ENCODE results near the gene ST3GAL4.

Gene ST3GAL4

DNA sequence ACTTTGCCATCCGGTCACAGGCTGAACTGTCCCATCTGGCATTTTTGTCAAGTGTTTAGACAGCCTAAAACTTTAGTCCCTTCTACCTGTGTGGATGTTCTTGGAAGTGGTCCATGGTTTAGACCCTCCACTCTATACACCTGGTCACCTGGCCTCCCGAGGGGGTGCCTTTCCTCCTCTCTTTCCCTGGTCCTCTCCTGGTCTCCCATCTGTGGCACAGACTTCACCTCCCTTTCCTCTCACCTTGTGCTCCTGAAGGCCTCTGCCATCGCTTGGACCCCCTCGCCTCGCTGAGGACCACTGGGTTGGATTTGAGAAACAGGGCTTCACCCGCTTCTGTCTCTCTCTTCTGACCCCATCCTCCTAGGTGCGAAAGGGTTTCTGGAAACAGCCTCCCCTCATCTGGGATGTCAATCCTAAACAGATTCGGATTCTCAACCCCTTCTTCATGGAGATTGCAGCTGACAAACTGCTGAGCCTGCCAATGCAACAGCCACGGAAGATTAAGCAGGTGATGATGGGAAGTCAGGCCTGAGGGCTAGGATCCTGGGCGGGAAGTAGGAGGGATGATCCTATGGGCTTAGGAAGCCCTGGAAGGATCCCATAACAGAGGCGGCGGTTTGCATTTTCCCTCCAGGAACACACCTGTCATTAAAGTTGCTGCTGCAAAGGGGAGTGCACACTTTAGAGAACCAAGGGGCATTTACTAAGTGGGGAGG is 53.6 kb downstream of the ST3GAL4 start:
- no peak for DNase-seq (ENCODE audit: low read depth)

DNA sequence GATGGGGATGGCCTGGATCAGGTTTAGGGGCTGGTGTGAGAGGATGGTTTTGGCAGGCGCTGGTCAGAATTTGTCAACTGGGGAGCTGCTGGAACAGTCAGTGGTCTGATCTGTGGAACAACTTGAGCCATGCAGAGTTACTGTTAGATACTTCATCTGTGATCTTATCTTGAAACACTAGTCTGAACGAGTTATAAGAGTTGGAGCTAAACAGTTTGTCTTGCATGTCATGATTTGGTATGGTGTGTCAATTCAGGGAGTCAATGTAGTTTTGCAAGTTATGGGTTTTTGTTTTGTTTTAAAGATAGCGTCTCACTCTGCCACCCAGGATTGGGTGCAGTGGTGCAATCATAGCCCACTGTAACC is 54.1 kb downstream of the ST3GAL4 start:
- DNase-seq (ENCODE audit: low read depth), result no peak

DNA sequence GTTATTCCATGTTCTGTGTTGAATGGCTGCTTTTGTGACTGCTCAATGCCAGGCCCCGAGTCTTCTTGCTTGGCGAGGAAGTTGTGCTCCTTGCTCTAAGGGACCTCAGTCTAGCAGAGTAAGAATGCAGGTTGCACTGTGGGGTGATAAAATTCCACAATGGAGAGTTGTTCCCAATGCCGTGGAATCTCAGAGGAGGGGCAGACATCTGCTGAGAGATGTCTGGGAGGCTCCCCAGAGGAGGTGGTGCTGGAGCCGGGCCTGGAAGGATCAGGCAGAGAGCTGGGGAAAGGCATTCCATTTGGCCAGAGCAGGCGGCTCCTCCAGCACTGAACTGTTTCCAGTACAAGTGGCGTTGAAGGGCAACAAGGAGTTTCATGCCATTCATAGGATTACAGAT is 55.2 kb downstream of the ST3GAL4 start:
- DNase-seq (ENCODE audit: low read depth), result no peak

DNA sequence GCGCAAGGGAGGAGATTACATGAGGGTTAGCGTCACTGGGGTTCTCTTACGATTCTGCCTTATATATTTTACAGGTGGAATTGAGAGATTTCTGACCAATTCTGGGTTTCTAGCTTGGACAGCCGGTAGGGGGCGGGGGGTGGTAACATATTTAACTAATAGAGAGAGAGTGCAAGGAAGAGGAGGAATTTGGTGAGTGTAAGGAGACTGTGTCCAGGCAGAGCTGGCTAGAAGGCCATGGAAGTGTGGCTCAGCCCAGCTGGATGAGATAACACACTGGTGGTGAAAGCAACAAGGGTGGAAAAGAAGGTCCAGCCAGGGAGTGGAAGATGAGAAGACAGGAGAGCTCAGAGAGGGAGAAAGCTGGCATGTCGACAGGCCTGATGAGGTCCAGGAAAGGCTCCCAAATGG is 56.5 kb downstream of the ST3GAL4 start:
- DNase-seq (ENCODE audit: low read depth), result no peak

DNA sequence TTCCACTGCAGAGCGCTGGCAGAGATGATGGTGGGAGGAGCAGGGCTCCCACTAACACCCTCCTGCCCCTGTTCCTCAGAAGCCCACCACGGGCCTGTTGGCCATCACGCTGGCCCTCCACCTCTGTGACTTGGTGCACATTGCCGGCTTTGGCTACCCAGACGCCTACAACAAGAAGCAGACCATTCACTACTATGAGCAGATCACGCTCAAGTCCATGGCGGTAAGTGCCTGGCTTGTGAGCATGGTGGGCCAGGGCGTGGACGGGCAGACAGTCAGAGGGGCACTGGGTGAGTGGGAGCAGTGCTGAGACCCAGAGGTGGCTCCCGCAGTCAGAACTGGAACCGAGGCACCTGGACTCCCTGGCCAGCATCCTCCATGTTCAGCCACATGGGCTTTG is 57.9 kb downstream of the ST3GAL4 start:
- no peak for DNase-seq (ENCODE audit: low read depth)

DNA sequence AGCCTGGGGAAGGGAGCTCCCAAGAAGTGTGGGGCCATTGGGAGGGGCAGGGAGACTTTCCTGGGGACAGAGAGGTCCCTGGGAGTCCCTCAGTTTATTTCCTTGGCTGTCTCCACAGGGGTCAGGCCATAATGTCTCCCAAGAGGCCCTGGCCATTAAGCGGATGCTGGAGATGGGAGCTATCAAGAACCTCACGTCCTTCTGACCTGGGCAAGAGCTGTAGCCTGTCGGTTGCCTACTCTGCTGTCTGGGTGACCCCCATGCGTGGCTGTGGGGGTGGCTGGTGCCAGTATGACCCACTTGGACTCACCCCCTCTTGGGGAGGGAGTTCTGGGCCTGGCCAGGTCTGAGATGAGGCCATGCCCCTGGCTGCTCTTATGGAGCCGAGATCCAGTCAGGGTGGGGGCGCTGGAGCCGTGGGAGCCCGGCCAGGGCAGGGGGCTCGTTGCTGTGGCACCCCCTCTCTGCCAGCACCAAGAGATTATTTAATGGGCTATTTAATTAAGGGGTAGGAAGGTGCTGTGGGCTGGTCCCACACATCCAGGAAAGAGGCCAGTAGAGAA is 58.4 kb downstream of the ST3GAL4 start:
- DNase-seq (ENCODE audit: low read depth), result no peak

DNA sequence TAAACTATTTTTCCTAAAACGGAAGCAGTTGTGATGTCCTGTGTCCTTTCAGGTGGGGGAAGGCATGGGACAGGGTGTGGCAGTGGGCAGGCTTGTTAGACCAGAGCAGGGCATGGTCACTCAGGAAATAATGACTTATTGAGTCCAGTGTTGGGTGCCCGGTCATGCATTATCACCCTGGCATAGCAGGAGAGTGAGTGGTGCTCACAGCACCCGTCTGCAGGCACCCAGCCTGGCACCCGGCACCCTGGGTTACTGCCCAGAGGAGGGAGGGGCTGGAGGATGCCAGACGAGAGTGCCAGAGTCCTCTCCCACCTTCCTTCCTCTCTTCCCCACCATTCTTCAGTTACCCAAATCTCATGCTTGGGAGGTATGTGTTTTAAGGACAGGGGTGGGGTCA is 59.1 kb downstream of the ST3GAL4 start:
- no peak for DNase-seq (ENCODE audit: low read depth)

DNA sequence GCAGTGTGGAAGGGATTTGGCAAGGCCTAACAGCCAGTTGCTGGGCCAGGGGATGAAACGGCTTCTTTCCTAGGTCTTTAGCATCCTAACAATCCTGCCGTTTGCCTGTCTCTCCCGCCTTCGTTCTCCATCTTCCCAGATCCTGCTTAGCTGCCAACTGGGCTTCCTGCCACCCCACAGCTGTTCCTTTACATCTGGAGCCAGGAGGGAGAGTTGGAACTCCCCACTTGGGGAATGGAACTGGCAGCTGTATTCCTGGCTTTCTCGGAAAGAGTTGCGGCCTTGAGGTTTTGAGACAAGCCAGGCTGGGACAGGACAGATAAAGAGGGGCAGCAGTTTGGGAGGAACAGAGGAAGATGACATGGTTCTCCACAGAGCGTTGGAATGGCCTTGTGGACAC is 59.6 kb downstream of the ST3GAL4 start:
- no peak for DNase-seq (ENCODE audit: low read depth)

DNA sequence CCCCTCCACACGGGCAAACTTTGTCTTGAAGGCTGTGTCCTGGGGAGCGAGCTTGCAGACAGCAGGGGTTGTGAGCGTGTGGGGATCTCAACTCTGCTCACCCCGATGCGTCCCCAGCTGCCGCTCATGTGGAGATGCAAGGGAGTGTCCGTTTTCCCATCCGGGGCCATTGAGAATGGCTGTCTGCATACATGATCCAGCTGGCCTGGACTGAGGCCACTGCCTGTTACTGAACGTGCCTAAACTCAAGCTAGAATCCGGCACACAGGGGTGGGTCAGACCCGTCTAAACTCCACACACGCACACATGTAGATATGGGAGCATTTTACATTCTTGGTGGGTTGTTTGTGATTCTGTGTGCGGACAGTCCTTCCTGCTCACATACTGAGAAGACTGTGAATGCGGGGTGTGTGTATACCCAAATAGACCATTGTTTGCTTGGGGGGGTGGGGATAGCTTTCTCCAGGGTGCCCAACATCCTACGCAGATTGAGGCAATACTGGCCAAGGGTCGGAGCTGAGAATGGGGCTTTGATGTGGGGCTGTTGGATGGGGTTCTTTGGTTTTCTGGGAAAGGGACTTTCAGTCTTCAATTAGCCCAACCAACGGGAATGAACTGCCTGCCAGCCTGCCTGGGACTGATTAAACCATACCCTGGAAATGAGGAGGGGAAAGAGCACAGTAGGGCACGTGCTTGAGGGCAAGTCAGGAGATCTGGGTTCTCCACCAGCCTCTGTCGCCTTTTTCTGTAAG is 60.4 kb downstream of the ST3GAL4 start:
- no peak for DNase-seq (ENCODE audit: low read depth)

DNA sequence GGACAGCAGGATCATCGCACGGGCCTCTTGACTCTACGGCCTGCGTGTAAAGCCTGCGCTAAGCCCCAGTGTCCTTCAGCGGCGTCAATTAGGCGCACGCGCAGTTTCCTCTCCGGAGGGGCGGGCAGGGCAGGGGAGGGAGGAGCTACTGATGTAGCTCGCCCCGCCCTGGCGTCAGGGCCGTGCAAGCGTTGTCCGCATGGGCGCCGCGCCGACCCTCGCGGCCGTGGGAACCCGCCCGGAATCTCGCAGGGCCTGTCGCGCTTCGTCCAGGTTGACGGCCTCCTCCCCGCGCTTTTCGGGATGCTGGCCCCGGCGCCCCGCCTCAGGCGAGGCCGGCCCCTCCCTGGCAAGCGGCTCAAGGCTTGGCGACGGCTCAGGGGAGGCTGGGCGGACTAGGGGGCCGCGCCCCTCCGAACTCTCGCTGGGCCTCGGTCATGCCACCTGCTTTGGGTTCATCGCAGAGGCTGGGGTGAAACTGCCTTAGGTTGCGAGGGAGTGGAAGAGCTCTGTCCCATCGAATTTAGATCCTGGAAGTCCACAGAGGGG is 61.1 kb downstream of the ST3GAL4 start:
- DNase-seq (ENCODE audit: low read depth), result peak; percentile 51

DNA sequence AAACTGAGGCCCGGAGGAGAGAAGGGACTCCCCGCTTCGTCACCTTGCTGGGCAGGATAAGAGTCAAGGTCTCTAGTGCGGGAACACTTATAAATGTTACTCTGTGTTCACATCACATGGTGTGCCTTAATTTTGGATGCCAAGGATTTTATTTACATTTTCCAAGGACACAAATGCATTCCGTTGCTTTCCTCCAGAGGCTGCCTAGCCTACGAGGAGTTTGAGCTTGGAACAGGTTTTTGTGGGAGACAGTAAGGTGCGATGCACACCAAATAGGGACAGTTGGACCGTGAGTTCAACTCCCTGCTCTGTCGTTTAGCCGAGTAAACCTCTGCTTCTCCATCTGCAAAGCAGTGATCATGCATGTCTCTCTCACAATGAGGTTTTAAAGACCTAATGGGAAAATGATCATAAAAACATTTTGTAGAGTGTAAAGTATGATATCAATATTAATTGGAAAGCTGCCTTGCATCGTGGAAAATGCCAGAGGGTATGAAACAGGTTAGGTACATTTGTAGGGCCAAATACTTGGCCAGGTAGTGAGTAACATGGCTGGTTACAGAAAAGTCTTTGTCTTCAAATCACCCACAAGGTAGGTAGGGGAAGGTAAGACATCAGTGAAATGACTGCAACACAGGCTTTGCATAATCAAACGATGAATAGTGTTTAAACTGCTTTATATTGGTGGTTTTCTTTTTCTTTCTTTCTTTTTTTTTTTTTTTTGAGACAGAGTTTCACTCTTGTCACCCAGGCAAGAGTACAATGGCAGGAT is 61.8 kb downstream of the ST3GAL4 start:
- no peak for DNase-seq (ENCODE audit: low read depth)

DNA sequence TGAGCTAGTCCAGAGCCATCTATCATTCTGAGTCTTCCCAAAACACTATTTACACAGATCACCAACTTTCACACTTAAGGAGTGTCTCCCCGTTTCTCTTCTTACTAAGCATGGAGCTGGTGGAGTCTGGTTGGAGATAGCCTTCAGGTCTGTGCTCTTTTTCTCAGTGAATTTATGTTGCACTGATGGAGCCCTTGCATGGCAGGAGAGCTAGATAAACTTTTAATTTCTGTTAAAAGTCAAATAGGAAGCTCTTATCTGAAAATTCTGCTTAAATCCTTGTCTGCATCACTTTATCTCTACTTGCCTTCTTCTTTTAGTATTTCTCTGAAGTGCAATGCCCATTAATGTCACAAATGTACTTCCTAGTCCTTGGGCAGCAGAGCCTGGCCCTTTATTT is 63.4 kb downstream of the ST3GAL4 start:
- DNase-seq (ENCODE audit: low read depth), result no peak

DNA sequence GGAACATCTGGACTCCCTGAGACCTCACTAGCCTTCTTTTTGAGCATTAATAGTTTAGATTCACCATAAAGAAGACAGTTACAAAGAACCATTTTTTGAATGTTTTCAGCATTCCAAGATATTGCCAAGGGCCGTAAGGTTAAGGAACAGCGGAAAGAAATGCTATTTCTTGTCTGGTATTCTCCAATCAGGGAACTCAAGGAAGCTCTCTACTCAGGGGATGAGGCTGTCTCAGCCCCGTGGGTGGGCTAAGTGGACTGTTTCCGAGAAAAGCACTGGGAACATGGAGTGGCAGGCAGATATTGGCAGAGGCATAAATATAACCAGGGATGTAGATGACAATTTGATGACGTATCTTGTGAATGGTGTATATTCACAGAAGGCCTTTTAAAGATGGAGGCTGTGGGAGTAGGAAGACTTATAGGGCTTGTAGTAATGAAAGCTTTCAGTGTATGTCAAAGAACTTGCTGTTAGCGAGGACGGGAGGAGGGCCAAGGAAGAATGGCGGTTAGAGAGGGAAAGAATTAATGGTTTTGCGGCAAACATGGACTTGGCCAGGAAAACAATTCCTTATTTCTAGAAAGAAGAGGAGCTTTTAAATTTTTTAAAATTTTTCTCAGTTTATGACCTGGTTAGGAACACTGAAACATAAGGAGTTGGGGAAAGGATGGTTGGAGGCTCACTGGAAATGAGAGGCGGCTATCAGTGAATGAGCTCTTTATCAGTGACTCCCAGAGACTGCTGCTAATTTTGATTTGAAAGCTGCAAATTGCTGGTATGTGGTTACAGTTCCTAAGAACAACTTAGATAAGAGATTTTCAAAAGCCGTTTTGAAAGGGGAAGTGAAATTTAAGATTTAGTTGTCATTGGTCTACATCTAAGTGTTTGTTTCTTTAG is 64.6 kb downstream of the ST3GAL4 start:
- DNase-seq (ENCODE audit: low read depth), result no peak

DNA sequence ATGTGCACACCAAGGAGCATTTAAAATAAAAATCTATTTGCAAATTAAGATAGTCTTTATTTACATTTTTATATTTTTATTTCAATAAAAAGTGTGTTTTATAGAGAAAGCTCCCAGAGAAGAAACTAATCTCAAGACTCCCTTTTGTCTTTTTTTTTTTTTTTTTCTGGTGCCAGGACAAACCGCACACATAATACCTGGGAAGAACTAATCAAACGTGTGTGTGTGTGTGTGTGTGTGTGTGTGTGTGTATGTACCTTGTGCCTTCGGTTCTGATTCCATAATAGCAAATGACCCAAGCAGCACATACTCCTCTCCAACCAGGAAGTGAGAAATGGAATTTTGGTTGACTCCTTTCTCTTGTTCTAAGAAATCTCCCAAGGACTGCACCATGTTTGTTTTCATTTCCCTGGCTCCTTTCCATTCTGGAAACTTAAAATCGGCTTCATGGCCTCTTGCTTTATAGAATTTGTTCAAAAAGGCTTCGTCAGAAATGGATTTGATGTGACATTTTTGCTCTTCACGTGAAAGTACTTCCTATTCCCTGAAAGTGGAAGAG is 65.3 kb downstream of the ST3GAL4 start:
- no peak for DNase-seq (ENCODE audit: low read depth)

DNA sequence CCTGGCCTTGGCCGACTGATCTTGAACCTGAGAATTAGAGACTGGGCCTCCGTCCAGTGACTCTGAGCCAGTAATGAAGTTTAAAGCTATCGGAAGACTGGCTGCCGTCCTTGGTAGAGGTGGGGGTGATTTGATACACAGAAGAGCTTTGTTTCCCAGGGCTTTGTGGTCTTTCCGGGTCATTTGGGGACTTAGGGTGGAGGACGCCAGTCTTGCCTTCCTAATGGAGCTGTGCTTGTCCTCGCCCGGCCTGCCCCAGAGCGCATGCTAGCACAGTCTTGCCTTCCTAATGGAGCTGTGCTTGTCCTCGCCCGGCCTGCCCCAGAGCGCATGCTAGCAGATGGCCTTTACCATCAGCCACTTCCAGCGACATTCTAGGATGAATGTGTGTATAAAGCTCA is 65.8 kb downstream of the ST3GAL4 start:
- DNase-seq (ENCODE audit: low read depth), result no peak

DNA sequence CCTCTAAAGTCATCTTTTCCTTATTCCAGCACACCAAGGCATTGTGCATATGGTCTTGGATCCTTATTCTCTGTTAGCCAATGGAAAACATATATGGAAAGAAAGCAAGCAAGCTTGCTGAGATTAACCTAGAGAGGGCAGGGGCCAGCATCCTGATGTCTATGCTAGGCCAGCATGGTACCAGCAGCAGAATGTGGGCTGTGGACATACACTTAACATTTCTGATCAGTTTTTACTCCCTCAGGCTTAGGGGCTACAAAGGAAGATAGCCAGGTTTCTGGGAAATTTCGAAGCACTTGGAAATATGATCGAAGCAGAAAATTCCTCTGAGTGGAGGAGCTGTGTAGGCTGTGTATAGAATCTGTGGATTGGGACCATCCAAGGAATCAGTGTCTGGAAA is 67.0 kb downstream of the ST3GAL4 start:
- no peak for DNase-seq (ENCODE audit: low read depth)

DNA sequence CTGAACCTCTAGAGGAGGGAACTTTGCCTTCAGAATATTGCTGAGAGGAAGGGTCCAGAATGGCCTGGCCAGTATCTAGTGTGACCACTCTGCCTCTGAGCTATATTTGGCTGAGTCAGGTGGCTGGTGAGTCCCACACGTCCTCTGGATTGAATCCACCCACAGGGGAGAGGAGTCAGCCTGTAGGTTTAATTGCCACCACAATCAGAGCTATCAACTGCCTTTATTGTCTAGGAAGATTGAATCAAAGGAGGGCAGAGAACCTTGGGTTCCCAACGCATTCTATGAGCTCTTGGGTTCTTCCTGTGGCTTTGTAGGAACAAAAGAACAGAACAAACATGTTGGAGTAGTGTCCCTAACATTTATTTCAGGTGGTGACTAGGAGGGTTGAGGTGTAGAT is 67.7 kb downstream of the ST3GAL4 start:
- DNase-seq (ENCODE audit: low read depth), result no peak

DNA sequence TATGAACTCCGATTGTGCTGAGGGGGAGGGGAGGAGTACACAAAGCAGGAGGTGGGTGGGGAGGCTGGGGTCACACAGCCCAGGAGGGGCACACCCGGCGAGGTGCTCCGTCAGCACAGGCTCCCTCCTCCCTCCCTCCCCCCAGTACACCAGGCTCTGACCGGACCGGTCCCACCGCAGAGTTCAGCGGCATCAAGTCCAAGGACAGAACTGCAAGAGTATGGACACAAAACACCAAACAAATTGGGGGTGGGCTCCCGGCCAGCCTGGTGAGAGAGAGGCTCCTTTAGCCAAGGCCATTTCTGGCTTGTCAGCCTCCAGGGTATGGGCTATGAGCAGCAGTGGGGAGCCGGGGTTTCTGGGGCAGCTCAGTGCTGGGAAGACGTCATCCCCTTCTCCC is 68.3 kb downstream of the ST3GAL4 start:
- no peak for DNase-seq (ENCODE audit: low read depth)

DNA sequence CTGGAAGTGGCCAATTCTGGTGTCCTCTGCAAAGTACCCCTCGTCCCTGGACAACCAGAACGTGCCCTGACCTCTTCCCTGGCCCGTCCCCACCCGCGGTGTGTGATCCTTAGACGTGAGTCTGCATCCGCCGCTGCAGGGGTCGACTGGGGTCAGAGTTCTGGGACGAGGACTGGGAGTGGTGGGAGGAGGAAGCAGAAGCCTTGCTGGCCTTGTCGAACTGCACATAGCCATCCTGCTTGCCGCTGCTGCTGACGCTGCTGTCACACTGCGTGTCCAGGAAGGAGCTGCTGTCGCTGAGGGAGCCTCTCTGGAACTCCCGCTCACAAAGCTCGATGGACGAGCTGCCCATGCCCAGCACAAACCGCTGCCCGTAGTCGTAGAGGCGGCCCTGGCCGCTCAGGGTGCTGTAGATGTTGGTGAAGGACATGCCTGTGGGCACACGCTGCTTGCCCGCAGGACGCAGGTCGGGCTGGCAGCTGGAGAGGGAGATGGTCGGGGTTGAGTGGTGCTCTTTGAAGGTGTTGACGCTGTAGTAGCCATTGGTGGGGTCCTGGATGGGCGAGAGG is 69.1 kb downstream of the ST3GAL4 start:
- DNase-seq (ENCODE audit: low read depth), result no peak

DNA sequence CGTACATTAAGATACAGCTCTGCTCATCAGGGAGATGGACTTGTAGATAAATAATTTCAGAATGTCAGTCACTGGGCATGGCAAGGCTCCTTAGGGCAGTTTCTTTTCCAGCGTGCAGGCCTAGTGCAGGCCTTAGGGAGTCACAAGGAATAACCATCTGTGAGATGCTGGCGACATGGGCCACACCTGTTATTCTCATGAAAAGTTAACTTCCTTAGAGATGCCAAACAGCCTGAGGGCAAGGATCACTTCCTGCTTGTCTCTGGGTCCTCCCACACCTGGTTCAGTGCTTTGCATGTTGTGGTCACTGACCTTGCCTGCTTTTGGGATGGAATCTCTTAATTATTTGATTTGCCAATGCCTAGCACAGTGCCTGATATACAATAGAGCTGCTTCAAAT is 70.6 kb downstream of the ST3GAL4 start:
- DNase-seq (ENCODE audit: low read depth), result no peak

Data from activated T-helper 9 cell treated with anti-CD3 and anti-CD28 coated beads, Interleukin-2, amount 50 U/mL, for 16 hours (primary cell).